GM21390 (cell line): ENCODE results near the gene PLEKHM2.
"Not testable (repeated sequence)": the region's sequence is repeated elsewhere in the genome, so short reads cannot be mapped to it uniquely, and the experiment has no call there.

Experiments
- ATAC-seq: cut with Tn5 transposase; IDR thresholded peaks from one replicate; pipeline ENCODE4 v1.9.1; 2021; ENCODE audit not compliant: unreplicated experiment

Gene PLEKHM2

GRCh38 chr1:15699321-15699720 lies 15.2 kb downstream of the PLEKHM2 start:
- not testable (repeated sequence) for ATAC-seq

- no peak for ATAC-seq
These were observed 16.4 kb downstream of the PLEKHM2 start for GRCh38 chr1:15700508-15700907.

- ATAC-seq: no peak
These were observed 17.7 kb downstream of the PLEKHM2 start for GRCh38 chr1:15701784-15702183.

DNA sequence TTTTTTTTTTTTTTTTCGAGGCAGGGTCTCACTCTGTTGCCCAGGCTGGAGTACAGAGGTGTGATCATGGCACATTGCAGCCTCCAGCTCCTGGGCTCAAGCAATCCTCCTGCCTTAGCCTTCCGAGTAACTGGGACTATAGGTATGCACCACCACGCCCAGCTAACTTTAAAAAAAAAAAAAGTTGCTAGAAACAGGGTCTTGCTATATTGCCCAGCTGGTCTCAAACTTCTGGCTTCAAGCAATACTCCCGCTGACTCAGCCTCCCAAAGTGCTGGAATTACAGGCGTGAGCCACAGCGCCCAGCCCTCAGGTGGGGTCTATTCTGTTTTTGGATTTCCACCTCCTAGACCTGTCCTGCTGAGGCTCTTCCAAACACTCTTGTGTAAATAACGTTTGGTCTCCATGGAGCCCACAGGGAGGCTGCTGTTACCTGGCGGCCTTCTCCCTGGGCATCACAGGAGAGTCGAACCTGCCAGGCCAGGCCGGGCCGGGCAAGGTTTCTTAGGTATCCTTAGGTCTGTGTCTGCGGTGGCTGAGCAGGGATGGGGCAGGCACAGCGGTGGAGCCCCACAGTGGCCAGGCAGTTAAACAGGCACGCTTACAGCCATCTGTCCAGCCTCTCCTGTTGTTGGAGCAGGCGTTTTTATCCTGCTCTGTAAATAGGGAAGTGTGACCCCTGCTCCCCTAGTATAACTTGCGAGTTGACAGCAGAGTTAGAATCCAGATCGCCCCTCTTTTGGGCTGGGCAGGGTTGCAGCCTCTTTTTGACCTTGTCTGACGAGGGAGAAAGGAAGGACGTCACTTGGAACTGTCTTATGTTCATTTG lies 18.8 kb downstream of the PLEKHM2 start:
- no peak for ATAC-seq

DNA sequence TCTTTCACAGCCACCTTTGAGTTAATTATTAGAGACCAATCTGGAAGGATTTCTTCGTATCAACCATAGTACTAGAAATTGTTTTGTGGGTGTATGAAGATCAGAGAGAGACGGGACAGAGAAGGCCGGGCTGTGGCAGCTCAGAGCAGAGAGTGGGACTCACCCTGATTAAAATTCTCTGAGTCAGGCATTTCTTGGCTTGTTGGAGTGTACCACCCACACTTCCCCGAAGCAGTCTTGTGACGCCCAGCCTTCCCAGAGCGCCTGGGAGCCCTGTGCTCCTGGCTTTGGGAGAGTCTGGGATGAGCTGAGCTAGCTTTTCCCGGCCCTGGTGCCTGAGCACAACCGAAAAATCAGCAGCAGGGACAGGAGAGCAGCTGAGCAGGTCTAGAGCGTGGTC lies 19.4 kb downstream of the PLEKHM2 start:
- ATAC-seq: no peak

DNA sequence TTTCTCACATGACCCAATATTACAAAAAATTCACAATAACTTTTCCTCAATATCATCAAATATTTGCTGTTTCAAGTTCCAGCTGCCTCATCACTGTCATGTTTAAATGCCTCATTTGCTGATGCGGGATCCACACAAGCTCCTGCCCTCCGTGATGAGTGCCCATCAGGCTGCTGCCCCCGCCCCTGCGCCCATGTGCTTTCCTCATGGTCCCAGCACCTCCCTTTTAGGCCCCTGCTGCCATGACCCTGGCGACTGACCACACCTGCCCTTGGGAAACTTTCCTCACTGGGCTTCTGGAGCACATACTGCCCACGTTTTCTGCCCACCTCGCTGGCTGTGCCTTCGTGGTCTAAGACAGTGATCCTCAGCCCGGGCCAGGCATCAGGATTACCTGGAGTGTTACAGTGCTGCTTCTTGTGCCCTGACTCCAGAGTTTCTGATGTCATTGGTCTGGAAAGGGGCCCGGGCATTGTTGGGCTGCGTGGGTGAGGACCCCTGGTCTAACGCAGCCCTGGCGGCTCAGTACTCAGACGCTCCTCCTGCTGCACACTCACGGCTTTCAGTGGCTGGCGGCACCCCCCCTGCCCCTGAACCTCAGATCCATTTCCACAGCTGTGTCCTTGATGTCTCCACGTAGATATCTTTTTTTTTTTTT lies 20.5 kb downstream of the PLEKHM2 start:
- ATAC-seq: no peak

GRCh38 chr1:15705184-15705566 lies 21.1 kb downstream of the PLEKHM2 start:
- no peak for ATAC-seq

- ATAC-seq: no peak
These were observed 22.6 kb downstream of the PLEKHM2 start for GRCh38 chr1:15706751-15707150.

GRCh38 chr1:15707239-15707925 lies 23.3 kb downstream of the PLEKHM2 start:
- no peak for ATAC-seq

DNA sequence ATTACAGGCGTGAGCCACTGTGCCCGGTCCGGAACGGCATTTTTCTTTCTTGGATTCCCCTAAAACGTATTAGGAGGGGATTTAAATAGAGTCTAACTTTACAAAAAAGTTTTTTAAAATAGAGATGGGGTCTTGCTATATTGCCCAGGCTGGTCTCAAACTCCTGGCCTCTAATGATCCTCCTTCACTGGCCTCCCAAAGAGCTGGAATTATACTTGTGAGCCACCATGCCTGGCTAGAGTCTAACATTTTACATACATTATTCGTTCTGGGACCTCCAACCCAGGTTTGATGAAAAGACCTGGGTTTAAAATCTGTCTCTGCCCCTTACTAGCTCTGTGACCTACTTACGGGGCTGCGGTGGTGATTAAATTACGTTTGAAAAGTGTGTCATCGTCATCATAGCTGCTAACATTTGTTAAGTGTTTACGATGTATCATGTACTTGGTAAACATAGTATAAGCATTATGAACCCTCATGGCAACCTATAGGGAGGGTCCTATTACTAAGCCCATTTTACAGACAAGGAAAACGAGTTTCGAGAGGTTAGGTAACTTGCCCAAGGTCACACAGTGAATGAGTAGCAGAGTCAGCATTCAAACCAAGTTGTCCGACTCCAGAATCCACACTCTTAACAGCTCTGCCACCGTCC lies 24.5 kb downstream of the PLEKHM2 start:
- no peak for ATAC-seq

GRCh38 chr1:15709226-15709625 lies 25.1 kb downstream of the PLEKHM2 start:
- no peak for ATAC-seq

- no peak for ATAC-seq
These were observed 28.0 kb downstream of the PLEKHM2 start for GRCh38 chr1:15712168-15712567.

GRCh38 chr1:15714406-15715136 lies 30.5 kb downstream of the PLEKHM2 start:
- ATAC-seq: no peak

- no peak for ATAC-seq
These were observed 33.5 kb downstream of the PLEKHM2 start for GRCh38 chr1:15717418-15718125.

DNA sequence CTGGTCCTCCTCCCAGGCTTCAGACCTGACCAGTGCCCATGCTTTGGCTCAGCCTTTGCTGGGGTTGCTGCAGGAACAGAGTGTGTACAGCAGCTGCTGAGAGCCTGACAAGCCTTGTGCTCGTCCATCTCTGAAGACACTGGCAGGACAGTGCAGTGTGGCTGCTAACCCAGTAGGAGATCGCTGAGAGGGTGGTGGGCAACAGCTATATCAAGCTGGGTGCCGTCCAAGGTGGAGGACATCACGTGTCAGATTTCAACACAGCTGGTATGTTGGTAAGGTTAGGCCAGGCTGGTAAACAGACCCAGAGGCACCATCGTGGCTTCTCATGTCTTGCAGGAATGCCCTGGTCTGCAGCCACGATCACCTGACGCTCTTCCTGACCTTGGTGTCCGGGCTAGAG lies 34.1 kb downstream of the PLEKHM2 start:
- no peak for ATAC-seq

GRCh38 chr1:15719381-15720120 lies 35.4 kb downstream of the PLEKHM2 start:
- ATAC-seq: no peak

- ATAC-seq: no peak
These were observed 36.7 kb downstream of the PLEKHM2 start for GRCh38 chr1:15720861-15721260.

DNA sequence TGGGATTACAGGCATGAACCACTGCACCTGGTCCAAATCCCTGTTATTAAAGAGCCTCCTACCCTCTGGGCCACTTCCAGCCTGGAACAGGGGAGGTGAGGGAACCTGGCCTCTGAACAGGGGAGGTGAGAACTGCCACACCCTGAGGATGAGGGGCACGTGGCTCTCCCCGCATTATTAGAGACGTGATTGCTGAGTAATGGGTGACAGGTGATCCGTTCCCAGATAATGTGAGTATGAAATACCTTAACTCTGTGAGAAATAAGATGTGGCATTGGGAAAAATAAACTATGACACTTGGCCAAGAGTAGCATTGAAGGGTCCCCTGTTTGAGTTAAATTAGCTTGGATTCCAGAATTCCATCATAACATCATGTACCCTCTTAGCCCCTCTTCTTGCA lies 38.3 kb downstream of the PLEKHM2 start:
- no peak for ATAC-seq

GRCh38 chr1:15722836-15723532 lies 38.9 kb downstream of the PLEKHM2 start:
- no peak for ATAC-seq
